Measurements from ENCODE around the gene KIAA0319L. TPM values are rescaled to one million over a fixed set of nuclear protein-coding genes. Genes with fewer than 3 reads are reported as not detected.
"Not testable (repeated sequence)": the region's sequence is repeated elsewhere in the genome, so short reads cannot be mapped to it uniquely, and the experiment has no call there.

Gene KIAA0319L
- total and polyA plus RNA-seq, 5 donors, result 31.8 to 67.0 (median 58.5) TPM

DNA sequence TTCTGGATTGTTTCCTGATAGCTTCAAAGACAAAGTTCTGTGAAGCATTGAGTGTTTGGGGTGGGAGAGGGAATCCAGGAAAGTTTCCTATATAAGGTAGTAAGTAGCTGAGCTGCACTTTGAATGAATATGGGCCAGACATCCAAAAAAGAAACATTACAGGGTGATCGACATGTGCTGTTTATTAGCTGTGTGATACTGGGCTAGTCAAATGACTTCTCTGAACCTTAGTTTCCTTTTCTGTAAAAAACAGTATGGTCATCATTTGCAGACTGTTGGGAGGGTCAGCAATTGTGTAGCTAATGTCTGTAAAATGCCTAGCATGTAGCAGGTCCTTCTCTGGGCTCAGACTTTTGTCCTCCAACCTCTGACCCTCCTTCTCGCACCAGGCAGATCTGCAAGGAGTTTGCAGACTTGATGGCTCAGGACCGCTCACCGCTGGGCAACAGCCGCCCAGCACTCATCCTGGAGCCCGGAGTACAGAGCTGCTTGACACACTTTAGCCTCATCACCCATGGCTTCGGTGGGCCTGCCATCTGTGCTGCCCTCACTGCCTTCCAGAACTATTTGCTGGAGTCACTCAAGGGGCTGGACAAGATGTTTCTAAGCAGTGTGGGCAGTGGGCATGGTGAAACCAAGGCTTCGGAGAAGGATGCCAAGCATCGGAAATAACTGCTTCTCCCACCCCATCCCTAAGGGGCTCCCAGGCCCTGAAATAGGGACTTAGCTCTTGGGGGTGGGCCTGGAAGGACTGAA lies 37.0 kb upstream of the KIAA0319L start:
- intact Hi-C loops (cut with DNase I), result no loop called here
- ATAC-seq (no peak), DNase-seq (no peak)
- no peak overlapping the region for H3K27ac ChIP-seq (ENCODE audit: low read length)
- no peaks in the 10 kb centered on the region for H3K9me3 ChIP-seq (ENCODE audit: control insufficient read depth, low read length)
- H3K4me3 ChIP-seq (ENCODE audit: low read length), result no peak overlapping the region
- no peaks in the 10 kb centered on the region for H3K4me1 ChIP-seq (ENCODE audit: control insufficient read depth, insufficient read depth, low read length)
- no peaks in the 10 kb centered on the region for H3K27me3 ChIP-seq (ENCODE audit: control insufficient read depth, insufficient read depth)
- WGBS, result 94% methylated on average over 9 of the region's 9 CpGs

DNA sequence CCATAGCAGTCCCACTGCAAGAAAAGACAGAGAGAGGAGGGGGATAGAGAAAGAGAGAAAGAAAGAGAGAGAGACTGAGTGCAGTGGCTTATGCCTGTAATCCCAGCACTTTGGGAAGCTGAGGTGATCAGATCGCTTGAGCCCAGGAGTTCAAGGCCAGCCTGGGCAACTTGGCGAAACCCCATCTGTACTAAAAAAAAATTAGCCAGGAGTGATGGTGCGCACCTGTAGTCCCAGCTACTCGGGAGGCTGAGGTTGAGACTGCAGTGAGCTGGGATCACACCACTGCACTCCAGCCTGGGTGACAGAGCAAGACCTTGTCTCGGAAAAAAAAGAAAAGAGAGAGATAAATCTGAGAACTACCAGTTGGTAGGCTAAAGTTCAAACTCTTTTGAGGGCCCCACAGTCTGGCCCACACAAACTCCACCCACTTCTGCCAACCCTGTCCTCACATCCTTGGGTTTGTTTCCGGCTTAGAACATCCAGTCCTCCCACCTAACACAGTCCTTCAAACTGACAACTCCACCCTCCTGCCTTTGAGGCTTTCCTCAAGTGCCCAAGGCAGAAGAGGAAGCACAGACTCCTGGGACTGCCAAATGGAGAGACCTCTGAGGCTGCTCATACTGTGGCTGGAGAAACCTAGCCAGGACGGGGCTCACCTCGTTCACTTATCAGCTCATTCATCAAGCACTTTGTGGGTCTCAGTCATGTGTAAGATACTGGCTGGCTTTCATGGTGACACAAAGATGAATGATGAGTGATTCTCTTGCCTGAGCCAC lies 36.0 kb upstream of the KIAA0319L start:
- DNase-seq (no peak), ATAC-seq (no peak)
- 68% methylated on average over 8 of the region's 8 CpGs for WGBS
- Histone ChIP-seq H3K9me3 (ENCODE audit: control insufficient read depth, low read length) (no peaks in the 10 kb centered on the region), H3K27me3 (ENCODE audit: control insufficient read depth, insufficient read depth) (no peaks in the 10 kb centered on the region), H3K4me1 (ENCODE audit: control insufficient read depth, insufficient read depth, low read length) (no peaks in the 10 kb centered on the region), H3K27ac (ENCODE audit: low read length) (no peak overlapping the region), H3K4me3 (ENCODE audit: low read length) (no peak overlapping the region)
- intact Hi-C loops (cut with DNase I), result no loop called here

DNA sequence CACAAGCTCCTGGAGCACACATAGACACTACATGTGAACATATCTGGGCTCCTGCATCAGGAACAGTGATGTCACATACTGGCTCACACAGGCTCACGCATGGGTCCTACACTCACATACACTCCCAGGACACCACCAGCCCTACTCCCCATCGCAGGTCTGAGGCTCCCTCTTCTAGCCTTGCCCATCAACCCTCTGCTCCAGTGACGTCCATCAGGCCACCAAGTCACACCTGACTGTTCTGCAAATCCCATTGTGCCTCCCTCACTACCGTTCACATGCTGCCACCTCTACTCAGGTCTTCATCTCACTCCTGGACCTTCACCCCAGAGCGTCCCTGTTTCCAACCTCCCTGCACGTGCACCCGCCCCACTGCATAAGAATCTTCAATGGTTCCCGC lies 34.0 kb upstream of the KIAA0319L start:
- DNase-seq, result no peak
- no peaks in the 10 kb centered on the region for H3K4me1 ChIP-seq (ENCODE audit: control insufficient read depth, insufficient read depth, low read length)
- no peaks in the 10 kb centered on the region for H3K27me3 ChIP-seq (ENCODE audit: control insufficient read depth, insufficient read depth)
- H3K27ac ChIP-seq (ENCODE audit: low read length), result no peak overlapping the region
- 92% methylated on average over 8 of the region's 8 CpGs for WGBS
- H3K9me3 ChIP-seq (ENCODE audit: control insufficient read depth, low read length), result no peaks in the 10 kb centered on the region
- H3K4me3 ChIP-seq (ENCODE audit: low read length), result no peak overlapping the region
- ATAC-seq, result no peak
- intact Hi-C loops (cut with DNase I), result no loop called here

DNA sequence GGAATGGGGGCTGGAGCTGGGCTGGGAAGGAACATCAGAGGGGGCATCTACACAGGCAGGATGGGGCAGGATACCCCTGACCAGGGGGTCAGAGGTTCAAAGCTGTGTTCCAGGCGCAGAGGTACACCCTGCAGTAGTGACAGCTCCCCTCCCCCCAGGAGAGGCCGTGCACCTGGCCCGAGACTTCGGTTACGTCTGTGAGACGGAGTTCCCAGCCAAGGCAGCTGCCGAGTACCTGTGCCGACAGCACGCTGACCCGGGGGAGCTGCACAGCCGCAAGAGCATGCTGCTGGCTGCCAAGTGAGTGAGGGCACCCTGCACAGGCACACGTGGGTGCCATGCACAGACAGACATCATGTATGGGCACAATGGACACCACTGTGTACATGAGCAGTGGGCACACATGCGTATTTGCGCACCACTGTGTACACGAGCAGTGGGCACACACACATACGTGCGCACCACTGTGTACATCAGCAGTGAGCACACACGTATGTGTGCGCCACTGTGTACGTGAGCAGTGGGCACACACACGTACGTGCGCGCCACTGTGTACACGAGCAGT lies 33.4 kb upstream of the KIAA0319L start:
- intact Hi-C loops (cut with DNase I), result no loop called here
- Histone ChIP-seq H3K9me3 (ENCODE audit: control insufficient read depth, low read length) (no peaks in the 10 kb centered on the region), H3K27me3 (ENCODE audit: control insufficient read depth, insufficient read depth) (no peaks in the 10 kb centered on the region), H3K27ac (ENCODE audit: low read length) (no peak overlapping the region), H3K4me3 (ENCODE audit: low read length) (no peak overlapping the region), H3K4me1 (ENCODE audit: control insufficient read depth, insufficient read depth, low read length) (no peaks in the 10 kb centered on the region)
- ATAC-seq (no peak), DNase-seq (no peak)
- WGBS, result 92% methylated on average over 25 of the region's 25 CpGs

DNA sequence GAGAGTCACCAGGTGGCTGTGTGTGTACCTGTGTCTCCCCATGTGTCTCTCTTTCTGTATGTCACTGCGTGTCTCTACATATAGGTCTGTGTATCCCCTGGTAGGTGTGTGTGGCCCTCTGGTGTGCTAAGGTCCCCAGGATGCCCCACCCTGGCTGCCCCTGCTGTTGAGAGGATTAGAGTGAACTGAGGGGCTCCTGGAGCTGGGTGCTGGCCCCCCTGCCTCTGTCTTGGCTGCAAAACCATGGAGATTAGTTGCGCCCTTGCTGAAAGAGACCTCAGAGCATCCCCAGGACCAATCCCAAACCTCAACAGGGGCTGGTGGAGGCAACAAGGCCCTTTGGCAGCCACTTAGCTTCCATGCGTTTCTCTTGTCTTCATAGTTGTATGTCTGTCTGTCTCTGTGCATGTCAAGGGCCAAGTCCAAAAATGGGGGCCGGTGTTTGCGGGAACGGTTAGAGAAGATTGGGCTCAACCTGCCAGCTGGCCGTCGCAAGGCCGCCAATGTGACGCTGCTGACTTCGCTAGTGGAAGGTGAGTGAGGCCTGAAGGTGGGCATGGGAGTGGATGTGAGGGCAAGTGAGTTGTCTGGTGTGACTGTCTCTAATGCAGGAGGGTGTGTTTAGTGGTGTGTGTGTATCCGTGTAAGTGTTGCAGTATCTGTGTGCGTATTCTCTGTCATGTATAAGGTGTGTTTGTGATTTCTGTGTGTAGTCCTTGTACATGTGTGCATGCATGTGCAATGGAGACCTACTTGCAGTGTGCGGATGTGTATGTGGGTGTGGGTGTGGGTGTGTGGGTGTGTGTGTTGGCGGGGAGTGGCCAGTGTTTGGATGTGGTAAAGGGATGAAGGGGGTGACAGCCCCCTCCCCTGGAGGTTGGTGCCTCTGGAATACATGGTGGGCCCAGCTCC lies 32.6 kb upstream of the KIAA0319L start:
- 96% methylated on average over 15 of the region's 15 CpGs for WGBS
- Histone ChIP-seq H3K4me1 (ENCODE audit: control insufficient read depth, insufficient read depth, low read length) (no peaks in the 10 kb centered on the region), H3K9me3 (ENCODE audit: control insufficient read depth, low read length) (no peaks in the 10 kb centered on the region), H3K4me3 (ENCODE audit: low read length) (no peak overlapping the region), H3K27ac (ENCODE audit: low read length) (no peak overlapping the region), H3K27me3 (ENCODE audit: control insufficient read depth, insufficient read depth) (no peaks in the 10 kb centered on the region)
- intact Hi-C loops (cut with DNase I), result no loop called here
- DNase-seq, result no peak
- ATAC-seq, result no peak

DNA sequence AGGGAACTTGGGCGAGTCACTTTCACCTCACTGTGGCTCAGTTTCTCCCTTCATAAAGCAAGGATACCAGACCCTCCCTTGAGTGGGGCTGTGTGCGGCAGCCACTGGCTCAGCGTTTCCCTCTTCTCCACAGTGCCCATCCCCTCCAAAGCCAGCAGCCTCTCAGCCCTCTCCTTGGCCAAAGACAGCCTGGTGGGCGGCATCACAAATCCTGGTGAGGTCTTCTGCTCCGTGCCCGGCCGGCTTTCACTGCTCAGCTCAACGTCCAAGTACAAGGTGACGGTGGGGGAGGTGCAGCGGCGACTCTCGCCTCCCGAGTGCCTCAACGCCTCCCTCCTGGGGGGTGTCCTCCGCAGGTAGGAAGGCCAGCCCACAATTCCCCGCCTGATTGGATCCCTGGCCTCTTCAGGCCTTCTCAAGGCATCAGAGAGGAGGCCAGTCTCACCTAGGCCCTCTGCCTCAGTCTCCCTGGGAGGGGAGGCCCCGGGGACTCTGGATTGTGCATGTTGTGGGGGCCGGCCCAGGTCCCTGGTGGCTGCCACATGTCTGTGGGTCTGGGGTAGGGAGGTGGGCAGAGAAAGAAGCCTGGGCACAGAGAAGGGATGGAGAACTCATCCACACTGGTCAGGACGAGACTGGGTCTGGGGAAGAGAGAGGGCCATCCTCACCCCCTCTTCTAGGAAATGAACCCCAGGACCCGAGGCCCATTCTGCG lies 31.2 kb upstream of the KIAA0319L start:
- Histone ChIP-seq H3K27me3 (ENCODE audit: control insufficient read depth, insufficient read depth) (no peaks in the 10 kb centered on the region), H3K27ac (ENCODE audit: low read length) (no peak overlapping the region), H3K9me3 (ENCODE audit: control insufficient read depth, low read length) (no peaks in the 10 kb centered on the region), H3K4me3 (ENCODE audit: low read length) (no peak overlapping the region), H3K4me1 (ENCODE audit: control insufficient read depth, insufficient read depth, low read length) (no peaks in the 10 kb centered on the region)
- intact Hi-C loops (cut with DNase I), result no loop called here
- ATAC-seq (no peak), DNase-seq (no peak)
- 71% methylated on average over 21 of the region's 21 CpGs for WGBS

DNA sequence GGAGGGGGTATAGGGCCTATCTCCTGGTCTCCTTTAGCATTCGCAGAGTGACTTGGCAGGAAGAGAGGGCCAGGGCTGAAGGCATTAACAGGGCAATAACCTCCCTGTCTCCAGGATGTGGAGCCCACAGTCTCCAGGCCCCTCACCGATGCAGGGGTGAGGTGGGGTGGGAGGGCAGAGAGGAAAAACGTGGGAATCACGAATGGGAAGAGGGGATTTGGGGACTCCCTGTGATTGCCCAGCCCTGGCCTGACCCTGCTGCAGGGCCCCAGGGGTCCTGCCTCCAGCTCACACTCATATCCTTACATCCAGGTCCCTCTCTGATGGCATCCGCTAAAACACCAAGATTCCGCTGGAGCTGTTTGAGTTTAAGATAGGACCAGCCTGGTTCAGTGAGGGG lies 30.5 kb upstream of the KIAA0319L start:
- DNase-seq (no peak), ATAC-seq (no peak)
- 75% methylated on average over 6 of the region's 6 CpGs for WGBS
- no peaks in the 10 kb centered on the region for H3K9me3 ChIP-seq (ENCODE audit: control insufficient read depth, low read length)
- H3K4me3 ChIP-seq (ENCODE audit: low read length), result no peak overlapping the region
- H3K27me3 ChIP-seq (ENCODE audit: control insufficient read depth, insufficient read depth), result no peaks in the 10 kb centered on the region
- intact Hi-C loops (cut with DNase I), result no loop called here
- H3K4me1 ChIP-seq (ENCODE audit: control insufficient read depth, insufficient read depth, low read length), result no peaks in the 10 kb centered on the region
- no peak overlapping the region for H3K27ac ChIP-seq (ENCODE audit: low read length)

DNA sequence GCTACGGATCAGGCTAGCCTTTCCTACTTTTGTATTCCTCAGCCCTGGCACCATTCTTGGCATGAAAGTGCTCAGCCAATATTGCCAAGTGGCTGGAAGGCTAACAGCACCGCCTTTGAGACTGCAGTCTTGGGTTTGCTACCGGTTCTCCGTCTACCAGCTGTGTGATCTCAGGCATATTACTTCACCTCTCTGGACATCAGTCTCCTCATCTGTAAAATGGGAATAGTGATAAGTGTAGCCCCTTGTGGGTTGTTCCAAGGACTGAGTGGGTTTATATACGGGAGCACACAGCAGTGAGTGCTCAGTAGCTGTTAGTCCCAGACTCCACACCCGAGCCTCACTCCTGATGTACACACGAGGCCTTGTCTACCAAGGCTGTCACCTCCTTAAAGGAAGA lies 29.6 kb upstream of the KIAA0319L start:
- Histone ChIP-seq H3K4me3 (ENCODE audit: low read length) (no peak overlapping the region), H3K9me3 (ENCODE audit: control insufficient read depth, low read length) (no peaks in the 10 kb centered on the region), H3K27me3 (ENCODE audit: control insufficient read depth, insufficient read depth) (no peaks in the 10 kb centered on the region), H3K4me1 (ENCODE audit: control insufficient read depth, insufficient read depth, low read length) (no peaks in the 10 kb centered on the region), H3K27ac (ENCODE audit: low read length) (no peak overlapping the region)
- WGBS, result 89% methylated on average over 7 of the region's 7 CpGs
- ATAC-seq (no peak), DNase-seq (no peak)
- intact Hi-C loops (cut with DNase I), result no loop called here

DNA sequence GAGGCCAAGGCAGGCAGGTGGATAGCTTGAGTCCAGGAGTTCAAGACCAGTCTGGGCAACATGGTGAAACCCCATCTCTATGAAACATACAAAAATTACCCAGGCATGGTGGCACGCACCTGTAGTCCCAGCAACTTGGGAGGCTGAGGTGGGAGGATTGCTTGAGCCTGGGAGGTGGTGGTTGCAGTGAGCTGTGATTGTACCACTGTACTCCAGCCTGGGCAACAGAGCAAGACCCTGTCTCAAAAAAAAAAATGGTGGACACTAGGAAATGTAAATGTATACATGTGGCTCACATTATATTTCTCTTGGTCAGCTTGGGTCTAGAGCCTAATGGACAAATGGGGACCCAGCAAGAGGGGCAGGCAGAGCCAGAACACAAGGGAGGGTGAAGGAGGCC lies 28.6 kb upstream of the KIAA0319L start:
- ATAC-seq; DNase-seq; intact Hi-C loops (cut with DNase I); H3K4me1 ChIP-seq (ENCODE audit: control insufficient read depth, insufficient read depth, low read length); H3K27me3 ChIP-seq (ENCODE audit: control insufficient read depth, insufficient read depth); H3K4me3 ChIP-seq (ENCODE audit: low read length); H3K27ac ChIP-seq (ENCODE audit: low read length); H3K9me3 ChIP-seq (ENCODE audit: control insufficient read depth, low read length): not testable (repeated sequence)
- WGBS, result 96% methylated on average over 1 of the region's 1 CpG

DNA sequence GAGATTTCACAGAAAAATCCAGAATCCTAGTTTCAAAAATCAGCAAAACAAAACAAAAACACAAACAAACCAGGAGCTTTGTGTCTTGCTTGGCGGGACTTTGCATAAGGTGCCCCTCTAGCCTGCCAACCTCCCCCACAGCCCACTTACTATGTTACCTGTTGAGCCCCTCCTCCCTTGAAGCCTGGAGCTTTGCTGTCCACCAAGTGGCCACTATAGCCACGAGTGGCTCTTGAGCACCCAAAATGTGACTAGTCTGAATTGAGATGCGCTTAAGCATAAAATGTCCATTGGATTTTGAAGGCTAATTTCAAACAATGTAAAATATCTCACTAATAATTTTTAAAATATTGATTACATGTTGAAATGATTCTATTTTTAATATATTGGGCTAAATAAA lies 28.1 kb upstream of the KIAA0319L start:
- no peak for DNase-seq
- Histone ChIP-seq H3K27ac (ENCODE audit: low read length) (no peak overlapping the region), H3K27me3 (ENCODE audit: control insufficient read depth, insufficient read depth) (no peaks in the 10 kb centered on the region), H3K4me1 (ENCODE audit: control insufficient read depth, insufficient read depth, low read length) (no peaks in the 10 kb centered on the region), H3K9me3 (ENCODE audit: control insufficient read depth, low read length) (no peaks in the 10 kb centered on the region), H3K4me3 (ENCODE audit: low read length) (no peak overlapping the region)
- WGBS, result 89% methylated on average over 3 of the region's 3 CpGs
- ATAC-seq, result no peak
- intact Hi-C loops (cut with DNase I), result no loop called here
